HuH-7.5 (cell line): Measurements from ENCODE around the gene RTF2.
"Not testable (repeated sequence)": the region's sequence is repeated elsewhere in the genome, so short reads cannot be mapped to it uniquely, and the experiment has no call there.

Source experiments
- DNase-seq: peaks from one replicate; pipeline ENCODE4 v3.0.0; 2011; ENCODE audit warnings: low spot score

The RTF2 gene

GRCh38 chr20:56501116-56501515 is 32.7 kb downstream of the RTF2 start:
- DNase-seq, result no peak

GRCh38 chr20:56503916-56504315 is 35.5 kb downstream of the RTF2 start:
- DNase-seq, result no peak

- peak; percentile 34 for DNase-seq
These were observed 36.1 kb downstream of the RTF2 start for GRCh38 chr20:56504373-56505005.

DNA sequence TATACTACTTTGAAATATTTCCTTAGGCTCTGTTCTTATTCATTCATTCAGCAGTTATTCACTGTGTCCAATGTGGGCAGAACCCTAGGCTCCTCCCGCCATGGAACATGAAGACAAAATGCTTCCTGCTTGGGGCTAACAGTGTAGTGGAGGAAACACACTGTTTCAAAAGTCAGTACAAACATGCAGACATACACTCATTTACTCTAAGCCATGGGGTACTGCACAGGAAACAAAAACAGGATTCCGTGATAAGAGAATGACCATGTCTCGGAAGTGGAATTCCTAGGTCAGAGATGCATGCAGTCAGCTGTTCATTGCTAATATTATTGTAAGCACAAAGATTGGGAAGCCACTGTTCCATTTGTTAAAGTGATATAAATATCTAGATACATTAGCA is 37.7 kb downstream of the RTF2 start:
- no peak for DNase-seq

- no peak for DNase-seq
These were observed 43.5 kb downstream of the RTF2 start for GRCh38 chr20:56511926-56512325.

- DNase-seq, result no peak
These were observed 45.0 kb downstream of the RTF2 start for GRCh38 chr20:56513161-56514150.

- DNase-seq, result no peak
These were observed 48.2 kb downstream of the RTF2 start for GRCh38 chr20:56516631-56517030.

GRCh38 chr20:56517211-56517610 is 48.8 kb downstream of the RTF2 start:
- DNase-seq, result no peak

GRCh38 chr20:56517641-56518040 is 49.2 kb downstream of the RTF2 start:
- DNase-seq, result no peak

DNA sequence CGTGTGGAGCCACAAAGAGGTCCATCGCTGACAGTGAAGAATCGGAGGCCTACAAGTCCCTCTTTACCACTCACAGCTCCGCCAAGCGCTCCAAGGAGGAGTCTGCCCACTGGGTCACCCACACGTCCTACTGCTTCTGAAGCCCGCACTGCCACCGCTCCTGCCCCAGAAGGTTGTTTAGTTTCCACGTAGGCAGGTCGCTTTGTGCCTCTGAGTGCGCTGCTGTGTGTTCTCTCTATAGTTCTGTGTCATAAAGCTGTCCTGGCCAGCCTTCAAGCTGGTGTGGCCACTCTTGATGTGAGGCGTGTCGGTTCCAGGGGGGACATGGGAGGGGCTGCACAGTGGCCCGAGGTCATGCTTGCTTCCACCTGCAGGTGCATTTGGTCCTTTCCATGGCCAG is 49.7 kb downstream of the RTF2 start:
- DNase-seq, result no peak

DNA sequence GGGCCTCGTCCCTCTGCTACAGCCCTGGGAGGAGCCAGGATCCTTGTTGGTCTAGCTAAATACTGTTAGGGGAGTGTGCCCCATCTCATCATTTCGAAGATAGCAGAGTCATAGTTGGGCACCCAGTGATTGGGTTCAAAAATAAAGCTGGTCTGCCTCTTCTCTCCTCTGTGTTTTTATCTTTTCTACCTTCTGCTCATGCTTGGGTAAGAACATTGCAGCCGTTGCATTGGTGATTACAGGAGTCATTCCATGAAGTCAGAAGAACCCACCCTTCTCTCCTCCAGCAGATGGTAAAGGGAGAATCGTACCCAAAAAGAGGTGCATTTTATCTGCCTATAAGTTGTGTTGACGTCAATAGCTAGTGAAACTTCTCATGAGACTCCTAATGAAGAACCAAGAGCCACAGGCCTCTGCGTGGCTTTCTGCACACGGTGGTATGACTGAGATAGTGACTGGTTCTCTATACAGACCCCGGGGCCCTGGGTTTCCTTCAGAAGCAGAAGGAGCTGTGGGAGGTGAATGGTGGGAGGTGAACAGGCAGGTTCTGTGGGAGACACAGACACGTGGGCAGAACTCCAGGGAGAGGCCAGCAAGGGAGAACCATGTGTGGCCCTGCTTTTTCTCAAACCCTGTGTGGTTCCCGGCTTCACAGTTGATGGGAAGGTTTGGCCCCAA is 50.4 kb downstream of the RTF2 start:
- no peak for DNase-seq

- no peak for DNase-seq
These were observed 51.1 kb downstream of the RTF2 start for GRCh38 chr20:56519551-56519950.

GRCh38 chr20:56520180-56520579 is 51.8 kb downstream of the RTF2 start:
- no peak for DNase-seq

DNA sequence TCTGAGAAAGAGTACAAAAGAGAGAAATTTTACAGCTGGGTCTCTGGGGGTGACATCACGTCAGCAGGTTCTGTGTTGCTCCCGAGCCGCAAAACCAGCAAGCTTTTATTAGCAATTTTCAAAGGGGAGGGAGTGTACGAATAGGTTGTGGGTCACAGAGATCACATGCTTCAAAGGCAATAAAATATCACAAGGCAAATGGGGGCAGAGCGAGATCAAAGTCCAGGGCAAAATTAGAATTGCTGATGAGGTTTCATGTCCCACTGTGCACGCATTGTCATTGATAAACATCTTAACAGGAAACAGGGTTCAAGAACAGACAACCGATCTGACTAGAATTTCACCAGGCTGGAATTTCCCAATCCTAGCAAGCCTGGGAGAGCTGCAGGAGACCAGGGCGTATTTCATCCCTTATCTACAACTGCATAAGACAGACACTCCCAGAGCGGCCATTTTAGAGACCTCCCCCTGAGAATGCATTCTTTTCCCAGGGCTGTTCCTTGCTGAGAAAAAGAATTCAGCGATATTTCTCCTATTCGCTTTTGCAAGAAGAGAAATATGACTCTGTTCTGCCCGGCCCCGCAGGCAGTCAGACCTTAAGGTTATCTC is 52.4 kb downstream of the RTF2 start:
- not testable (repeated sequence) for DNase-seq

GRCh38 chr20:56522311-56522710 is 53.9 kb downstream of the RTF2 start:
- DNase-seq, result no peak

- not testable (repeated sequence) for DNase-seq
These were observed 56.0 kb downstream of the RTF2 start, which contains the start of gene FAM209A for GRCh38 chr20:56524444-56524843. Gene FAM209A (plus strand): TSS chr20:56524744. CDS start chr20:56524809, 65 bp downstream.

DNA sequence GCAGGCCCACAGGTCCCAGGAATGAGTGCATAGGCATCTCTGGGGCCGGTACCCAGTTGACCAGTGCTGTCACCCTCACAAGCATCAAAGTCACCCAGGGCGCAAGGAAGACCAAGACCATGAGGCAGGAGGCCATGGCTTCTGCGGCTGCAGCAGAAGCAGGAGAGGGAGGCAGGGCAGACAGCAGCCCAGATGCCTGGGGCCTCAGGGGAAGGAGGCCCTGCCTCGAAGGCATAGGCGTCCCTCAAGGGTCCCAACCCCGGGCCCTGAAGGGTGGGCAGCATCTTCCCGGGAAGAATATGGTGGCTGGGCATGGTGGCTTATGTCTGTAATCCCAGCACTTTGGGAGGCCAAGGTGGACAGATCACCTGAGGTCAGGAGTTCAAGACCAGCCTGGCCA is 59.1 kb downstream of the RTF2 start:
- DNase-seq, result no peak

- DNase-seq, result not testable (repeated sequence)
These were observed 64.5 kb downstream of the RTF2 start, which contains the start of gene FAM209B for GRCh38 chr20:56532946-56533345. Gene FAM209B (plus strand): TSS chr20:56533246. CDS start chr20:56533342, 96 bp downstream.

DNA sequence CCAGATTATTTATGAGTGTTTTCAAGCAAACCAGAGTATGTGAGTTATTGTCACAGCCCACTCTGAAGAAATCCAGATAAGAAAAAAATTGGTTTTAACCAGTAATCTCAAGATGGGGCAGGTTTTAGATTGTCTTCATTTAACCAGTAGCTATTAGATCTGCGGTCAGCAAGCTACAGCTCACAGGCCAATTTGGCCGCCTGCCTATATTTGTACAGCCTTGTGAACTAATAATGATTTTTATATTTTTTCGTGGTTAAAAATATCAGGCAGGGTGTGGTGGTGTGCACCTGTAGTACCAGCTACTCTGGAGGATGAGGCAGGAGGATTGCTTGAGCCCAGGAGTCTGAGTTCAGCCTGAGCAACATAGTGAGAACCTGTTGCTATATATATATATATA is 69.6 kb downstream of the RTF2 start:
- no peak for DNase-seq

- DNase-seq, result no peak
These were observed 72.0 kb downstream of the RTF2 start for GRCh38 chr20:56540415-56540814.

DNA sequence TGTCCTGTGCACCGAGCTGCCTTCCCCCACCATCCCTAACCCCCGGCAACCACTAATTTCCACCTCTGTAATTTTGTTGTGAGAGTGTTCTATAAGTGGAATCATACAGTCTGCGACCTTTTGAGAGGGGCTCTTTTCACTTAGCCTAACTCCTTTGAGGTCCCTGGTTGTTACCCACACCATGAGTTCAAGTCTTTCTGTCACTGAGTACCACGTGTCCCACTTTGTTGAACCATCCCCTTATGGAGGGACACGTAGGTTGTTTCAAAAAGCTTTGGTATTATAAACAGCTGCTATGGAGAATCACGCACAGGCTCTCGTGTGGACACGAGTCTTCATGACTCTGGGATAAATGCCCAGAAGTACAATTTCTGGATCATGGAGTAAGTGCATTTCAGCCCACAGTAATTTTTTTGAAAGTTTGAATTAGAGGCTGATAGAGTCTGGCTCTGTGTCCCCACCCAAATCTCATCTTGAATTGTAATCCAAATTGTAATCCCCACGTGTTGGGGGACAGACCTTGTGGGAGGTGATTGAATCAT is 74.1 kb downstream of the RTF2 start:
- no peak for DNase-seq

GRCh38 chr20:56551571-56551970 is 83.1 kb downstream of the RTF2 start:
- DNase-seq, result no peak
